SK-N-SH treated with all-trans-retinoic acid at 6 μM for 48 hours (cell line): ENCODE results near the gene USP54.

Source experiments
- ATAC-seq: fragments of 200-7000 bp; cut with Tn5 transposase; 3 replicates; pipeline ENCODE4 v1.9.1; 2020; ENCODE audit warnings: mild to moderate bottlenecking, moderate library complexity
- ARNTL ChIP-seq: fragments of 450-650 bp; formaldehyde crosslinking; IDR thresholded peaks from 2 replicates; pipeline ENCODE4 v1.5.0; 2020; ENCODE audit warnings: low read depth, mild to moderate bottlenecking, moderate library complexity, borderline replicate concordance
- BACH2 ChIP-seq: fragments of 250-450 bp; sonication (Bioruptor Pico); IDR thresholded peaks from 2 replicates; pipeline ENCODE4 v1.9.0; 2021; ENCODE audit warnings: mild to moderate bottlenecking, borderline replicate concordance
- CREB5 ChIP-seq: fragments of 250-450 bp; sonication (Bioruptor Pico); IDR thresholded peaks from 2 replicates; pipeline ENCODE4 v1.5.1; 2020; ENCODE audit warnings: low read depth, mild to moderate bottlenecking, moderate library complexity
- CSDC2 ChIP-seq: fragments of 250-450 bp; sonication (Bioruptor Pico); IDR thresholded peaks from 2 replicates; pipeline ENCODE4 v1.5.0; 2020; ENCODE audit warnings: mild to moderate bottlenecking, moderate library complexity
- CSRNP3 ChIP-seq: fragments of 250-450 bp; sonication (Bioruptor Pico); IDR thresholded peaks from 2 replicates; pipeline ENCODE4 v1.5.1; 2021; ENCODE audit warnings: mild to moderate bottlenecking, moderate library complexity
- ESRRG ChIP-seq: fragments of 250-450 bp; sonication (Bioruptor Pico); IDR thresholded peaks from 2 replicates; pipeline ENCODE4 v1.6.1; 2021; ENCODE audit warnings: mild to moderate bottlenecking
- OSR1 ChIP-seq: fragments of 250-450 bp; sonication (Bioruptor Pico); IDR thresholded peaks from 2 replicates; pipeline ENCODE4 v1.8.0; 2022; ENCODE audit warnings: moderate library complexity, mild to moderate bottlenecking, inconsistent platforms
- POU6F1 ChIP-seq: fragments of 250-450 bp; sonication (Bioruptor Pico); IDR thresholded peaks from 2 replicates; pipeline ENCODE4 v1.8.0; 2021; ENCODE audit warnings: low read depth, mild to moderate bottlenecking, moderate library complexity, borderline replicate concordance
- RARB ChIP-seq: fragments of 250-450 bp; sonication (Bioruptor Pico); IDR thresholded peaks from 2 replicates; pipeline ENCODE4 v1.8.0; 2021; ENCODE audit warnings: mild to moderate bottlenecking, moderate library complexity
- SNAI2 ChIP-seq: fragments of 250-450 bp; sonication (Bioruptor Pico); IDR thresholded peaks from 2 replicates; pipeline ENCODE4 v1.5.0; 2020; ENCODE audit warnings: mild to moderate bottlenecking, moderate library complexity
- TCF4 ChIP-seq: fragments of 250-450 bp; sonication (Bioruptor Pico); IDR thresholded peaks from 2 replicates; pipeline ENCODE4 v1.8.0; 2021; ENCODE audit warnings: mild to moderate bottlenecking, moderate library complexity, borderline replicate concordance
- TSHZ2 ChIP-seq: fragments of 250-450 bp; sonication (Bioruptor Pico); IDR thresholded peaks from 2 replicates; pipeline ENCODE4 v1.5.0; 2020; ENCODE audit warnings: mild to moderate bottlenecking, moderate library complexity
- ZC3H10 ChIP-seq: fragments of 250-450 bp; sonication (Bioruptor Pico); IDR thresholded peaks from 2 replicates; pipeline ENCODE4 v1.5.1; 2021; ENCODE audit warnings: mild to moderate bottlenecking, moderate library complexity
- ZFP30 ChIP-seq: fragments of 450-650 bp; formaldehyde crosslinking; IDR thresholded peaks from 2 replicates; pipeline ENCODE4 v1.5.0; 2022; ENCODE audit warnings: mild to moderate bottlenecking, moderate library complexity
- ZNF70 ChIP-seq: fragments of 450-650 bp; formaldehyde crosslinking; IDR thresholded peaks from 2 replicates; pipeline ENCODE4 v1.5.0; 2020; ENCODE audit warnings: mild to moderate bottlenecking, moderate library complexity

Gene USP54

DNA sequence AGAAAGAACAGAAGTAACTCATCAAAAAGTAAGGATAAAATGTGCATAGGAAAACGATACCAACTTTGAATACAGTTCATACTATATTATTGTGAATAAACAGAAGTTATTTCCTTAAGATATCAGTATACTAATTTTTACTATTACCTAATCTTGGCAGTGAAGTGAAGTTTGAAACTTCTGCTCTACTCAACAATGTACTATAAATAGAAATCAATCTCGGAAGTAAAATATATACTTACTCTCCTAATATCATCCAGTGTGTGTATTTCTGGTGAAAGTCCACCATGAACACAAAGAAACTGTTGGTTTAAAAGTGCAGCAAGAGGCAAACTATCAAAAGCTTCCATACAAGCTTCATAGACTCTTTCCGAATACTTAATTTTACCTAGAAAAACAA is 119.9 kb downstream of the USP54 start:
- no peak for ATAC-seq
- TF ChIP-seq TSHZ2 (CRISPR knock-in tag), result no peak
- no peak for TF ChIP-seq ZC3H10
- no peak for TF ChIP-seq TCF4 (CRISPR knock-in tag)
- no peak for TF ChIP-seq ARNTL
- no peak for TF ChIP-seq OSR1 (CRISPR knock-in tag)
- TF ChIP-seq RARB, result no peak
- no peak for TF ChIP-seq ESRRG (CRISPR knock-in tag)
- TF ChIP-seq ZNF70 (CRISPR knock-in tag), result no peak
- TF ChIP-seq CSDC2 (CRISPR knock-in tag), result no peak
- no peak for TF ChIP-seq POU6F1 (CRISPR knock-in tag)
- TF ChIP-seq CREB5 (CRISPR knock-in tag), result no peak

DNA sequence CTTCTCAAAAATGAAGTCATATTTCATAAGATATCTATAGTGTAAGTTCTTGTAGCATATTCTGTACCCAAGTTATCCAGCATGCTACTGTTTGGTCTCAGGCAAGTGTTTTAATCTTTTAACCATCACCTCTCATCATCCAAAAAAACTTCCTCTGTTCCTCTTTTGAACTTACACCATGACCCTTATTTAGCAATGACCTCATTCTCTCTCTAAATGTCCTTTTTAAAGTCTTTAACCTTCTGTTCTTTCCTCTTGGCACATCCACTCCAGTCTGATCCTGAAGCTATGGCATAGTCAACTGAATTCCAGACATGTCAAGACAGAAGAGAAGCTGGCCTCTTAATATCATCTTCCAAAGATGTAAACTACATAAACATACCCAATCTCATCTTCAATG is 121.6 kb downstream of the USP54 start:
- ATAC-seq, result no peak
- TF ChIP-seq CSDC2 (CRISPR knock-in tag) (no peak), TCF4 (CRISPR knock-in tag) (no peak), TSHZ2 (CRISPR knock-in tag) (no peak), ZNF70 (CRISPR knock-in tag) (no peak), BACH2 (CRISPR knock-in tag) (no peak), CSRNP3 (CRISPR knock-in tag) (no peak)

- ATAC-seq, result no peak
- TF ChIP-seq SNAI2 (no peak), POU6F1 (CRISPR knock-in tag) (no peak), ZFP30 (CRISPR knock-in tag) (no peak)
- TF ChIP-seq, all 23 proteins: peak for 0
Observed at GRCh38 chr10:73467206-73467605, 123.9 kb downstream of the USP54 start.
